H9 (cell line): Measurements from ENCODE around the gene CFAP299. TPM values are rescaled to one million over a fixed set of nuclear protein-coding genes. Genes with fewer than 3 reads are reported as not detected.

Experiments used
- DNase-seq: peaks from one replicate; pipeline ENCODE4 v3.0.0-alpha.2; 2017
- H2AFZ ChIP-seq: one replicate; pipeline ENCODE4 v1.6.1; 2013; ENCODE audit warnings: mild to moderate bottlenecking, low read length, control low read depth, moderate library complexity
- H2AK5ac ChIP-seq: 2 replicates; pipeline ENCODE4 v1.6.1; 2013; ENCODE audit warnings: low read length, control low read depth, mixed read lengths; ENCODE audit not compliant: insufficient read length
- H2BK120ac ChIP-seq: one replicate; pipeline ENCODE4 v1.6.1; 2013; ENCODE audit warnings: low read depth, mild to moderate bottlenecking, low read length, control low read depth, inconsistent platforms; ENCODE audit not compliant: poor library complexity, severe bottlenecking
- H2BK12ac ChIP-seq: 2 replicates; pipeline ENCODE4 v1.6.1; 2013; ENCODE audit warnings: low read length, control low read depth, mixed read lengths, low read depth; ENCODE audit not compliant: insufficient read length
- H2BK15ac ChIP-seq: 2 replicates; pipeline ENCODE4 v1.6.1; 2013; ENCODE audit warnings: low read depth, low read length, control low read depth
- H2BK20ac ChIP-seq: one replicate; pipeline ENCODE4 v1.6.1; 2013; ENCODE audit warnings: low read depth, mild to moderate bottlenecking, low read length, control low read depth, inconsistent platforms; ENCODE audit not compliant: poor library complexity, severe bottlenecking
- H2BK5ac ChIP-seq: 2 replicates; pipeline ENCODE4 v1.6.1; 2013; ENCODE audit warnings: low read length, control low read depth, mixed read lengths; ENCODE audit not compliant: insufficient read length
- H3K14ac ChIP-seq: 2 replicates; pipeline ENCODE4 v1.6.1; 2013; ENCODE audit warnings: low read length, control low read depth; ENCODE audit not compliant: insufficient read depth
- H3K18ac ChIP-seq: 2 replicates; pipeline ENCODE4 v1.6.1; 2013; ENCODE audit warnings: low read depth, mild to moderate bottlenecking, mixed read lengths, low read length, control low read depth; ENCODE audit not compliant: insufficient read length
- H3K23ac ChIP-seq: 2 replicates; pipeline ENCODE4 v1.6.1; 2013; ENCODE audit warnings: low read length, control low read depth, mixed read lengths, low read depth; ENCODE audit not compliant: insufficient read length
- H3K23me2 ChIP-seq: 2 replicates; pipeline ENCODE4 v1.6.1; 2013; ENCODE audit warnings: low read depth, mild to moderate bottlenecking, mixed read lengths, low read length, control low read depth; ENCODE audit not compliant: insufficient read length, poor library complexity, severe bottlenecking
- H3K27ac ChIP-seq: 2 replicates; pipeline ENCODE4 v1.5.1; 2013; ENCODE audit warnings: low read length, control low read depth, mixed read lengths, low read depth; ENCODE audit not compliant: insufficient read length
- H3K27me3 ChIP-seq: 2 replicates; pipeline ENCODE4 v1.6.1; 2013; ENCODE audit warnings: low read length, control low read depth, inconsistent platforms; ENCODE audit not compliant: insufficient read depth
- H3K4ac ChIP-seq: 2 replicates; pipeline ENCODE4 v1.6.1; 2013; ENCODE audit warnings: low read depth, mild to moderate bottlenecking, control low read depth, inconsistent platforms, low read length, moderate library complexity
- H3K4me1 ChIP-seq: 2 replicates; pipeline ENCODE4 v1.6.1; 2013; ENCODE audit warnings: low read length, control low read depth, inconsistent platforms; ENCODE audit not compliant: insufficient read depth
- H3K4me2 ChIP-seq: 2 replicates; pipeline ENCODE4 v1.6.1; 2013; ENCODE audit warnings: low read length, control low read depth, mixed read lengths; ENCODE audit not compliant: insufficient read length, insufficient read depth
- H3K56ac ChIP-seq: 2 replicates; pipeline ENCODE4 v1.6.1; 2013; ENCODE audit warnings: low read depth, mild to moderate bottlenecking, mixed read lengths, low read length, control low read depth; ENCODE audit not compliant: insufficient read length
- H3K79me1 ChIP-seq: 2 replicates; pipeline ENCODE4 v1.6.1; 2013; ENCODE audit warnings: low read depth, mild to moderate bottlenecking, moderate library complexity, low read length, control low read depth, inconsistent platforms; ENCODE audit not compliant: insufficient read depth, poor library complexity, severe bottlenecking
- H3K79me2 ChIP-seq: 2 replicates; pipeline ENCODE4 v1.6.1; 2013; ENCODE audit warnings: low read length, control low read depth, inconsistent platforms; ENCODE audit not compliant: insufficient read depth
- H3K9ac ChIP-seq: 2 replicates; pipeline ENCODE4 v1.6.1; 2013; ENCODE audit warnings: low read length, control low read depth, mixed read lengths; ENCODE audit not compliant: insufficient read length; ENCODE audit errors: extremely low read depth
- H3K9me3 ChIP-seq: one replicate; pipeline ENCODE4 v1.6.1; 2013; ENCODE audit warnings: low read depth, low read length, inconsistent platforms; ENCODE audit not compliant: control insufficient read depth
- H3T11ph ChIP-seq: one replicate; pipeline ENCODE4 v1.6.1; 2013; ENCODE audit warnings: mild to moderate bottlenecking, low read length, control low read depth, inconsistent platforms
- H4K20me1 ChIP-seq: one replicate; pipeline ENCODE4 v1.6.1; 2013; ENCODE audit not compliant: control insufficient read depth, insufficient read length, insufficient read depth
- H4K5ac ChIP-seq: 2 replicates; pipeline ENCODE4 v1.6.1; 2013; ENCODE audit warnings: low read depth, mild to moderate bottlenecking, mixed read lengths, low read length, control low read depth; ENCODE audit not compliant: insufficient read length
- H4K8ac ChIP-seq: replicated peaks from 2 replicates; pipeline ENCODE4 v1.6.1; 2013; ENCODE audit warnings: low read length, control low read depth, mixed read lengths, low read depth; ENCODE audit not compliant: insufficient read length
- H4K91ac ChIP-seq: 2 replicates; pipeline ENCODE4 v1.6.1; 2013; ENCODE audit warnings: low read depth, mild to moderate bottlenecking, moderate library complexity, mixed read lengths, low read length, control low read depth; ENCODE audit not compliant: insufficient read length
- H3K27ac Mint-ChIP-seq, 3 experiments: 2 replicates in 2 of 3; 3 replicates in 1 of 3; pipeline ENCODE4 v1.8.0; 2020 to 2021; ENCODE audit warnings: mixed read lengths in 3 of 3, mild to moderate bottlenecking in 1 of 3, moderate library complexity in 1 of 3
- H3K27me3 Mint-ChIP-seq: 2 replicates; pipeline ENCODE4 v1.8.0; 2021; ENCODE audit warnings: low read depth, mild to moderate bottlenecking, moderate library complexity, mixed read lengths
- H3K36me3 Mint-ChIP-seq, 3 experiments: 2 replicates in 2 of 3; 3 replicates in 1 of 3; pipeline ENCODE4 v1.8.0; 2020 to 2021; ENCODE audit warnings: low read depth in 3 of 3, mixed read lengths in 3 of 3; ENCODE audit not compliant: insufficient read depth in 1 of 3
- H3K4me1 Mint-ChIP-seq, 2 experiments: 2 replicates each; pipeline ENCODE4 v1.8.0; 2020; ENCODE audit warnings: mixed read lengths in 2 of 2
- H3K4me3 Mint-ChIP-seq, 2 experiments: 2 replicates in 1 of 2; 3 replicates in 1 of 2; pipeline ENCODE4 v1.8.0; 2020 to 2021; ENCODE audit warnings: mild to moderate bottlenecking in 2 of 2, mixed read lengths in 2 of 2, moderate library complexity in 1 of 2
- H3K9me3 Mint-ChIP-seq, 2 experiments: 2 replicates in 1 of 2; 3 replicates in 1 of 2; pipeline ENCODE4 v1.8.0; 2020; ENCODE audit warnings: mild to moderate bottlenecking in 2 of 2, mixed read lengths in 2 of 2, moderate library complexity in 1 of 2
- WGBS: extraction: QIAGEN DNeasy Blood & Tissue Kit; methylation state at CpG from one replicate; pipeline ENCODE4 v1.1.7; 2013; ENCODE audit warnings: missing lambda C conversion rate, low lambda C conversion rate, mixed read lengths; ENCODE audit not compliant: insufficient read length; ENCODE audit errors: extremely low coverage; 5-methylcytosine and 5-hydroxymethylcytosine counted together
- total RNA-seq: library from RNA; stranded (reverse); gene quantifications from 2 replicates; pipeline ENCODE4 v1.2.1, GENCODE V29; 2021
- TF ChIP-seq, protein P1 (sequence below): fragments of 200-600 bp; sonication (generic); conservative IDR thresholded peaks from 3 replicates; pipeline ENCODE4 v1.8.0; 2021; ENCODE audit warnings: antibody characterized with exemption, mild to moderate bottlenecking

CFAP299 gene
- total RNA-seq, 1 experiment from 2014 or later = not detected

DNA sequence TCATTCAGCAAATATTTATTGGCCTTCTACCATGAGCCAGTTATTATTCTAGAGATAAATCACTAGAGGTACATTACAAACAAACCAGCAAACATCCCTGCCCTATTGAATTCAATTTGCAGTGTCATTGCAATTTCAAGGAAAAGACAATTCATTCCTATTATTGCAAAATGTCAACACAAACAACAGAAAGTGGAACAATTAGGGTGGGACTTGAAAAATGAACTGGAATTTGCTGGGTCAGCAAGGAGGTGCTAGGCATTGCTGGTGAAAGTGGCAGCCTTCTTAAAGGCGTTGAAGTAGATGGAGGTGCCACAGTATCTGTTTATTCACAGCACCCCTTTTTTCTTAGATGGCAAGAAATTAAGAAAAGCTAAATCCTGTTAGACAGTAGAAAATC lies 470.9 kb downstream of the CFAP299 start:
- Histone ChIP-seq H3K9me3 (no peaks in the 10 kb centered on the region), H3K27ac (no peak overlapping the region), H2AK5ac (no peak overlapping the region), H3K14ac (no peak overlapping the region), H2BK5ac (no peak overlapping the region), H3K27me3 (no peaks in the 10 kb centered on the region), H3K79me1 (no peaks in the 10 kb centered on the region), H3T11ph (no peak overlapping the region), H3K4ac (no peak overlapping the region), H2BK12ac (no peak overlapping the region), H3K23ac (no peak overlapping the region), H2BK20ac (no peak overlapping the region), H3K18ac (no peak overlapping the region), H4K20me1 (no peaks in the 10 kb centered on the region), H3K56ac (no peak overlapping the region), H2BK15ac (no peak overlapping the region), H4K8ac (no peak overlapping the region), H4K91ac (no peak overlapping the region), H2AFZ (no peak overlapping the region), H2BK120ac (no peak overlapping the region), H4K5ac (no peak overlapping the region), H3K4me1 (no peaks in the 10 kb centered on the region), H3K9ac (no peak overlapping the region), H3K23me2 (no peaks in the 10 kb centered on the region), H3K4me2 (no peak overlapping the region), H3K79me2 (no peaks in the 10 kb centered on the region)
- Mint-ChIP-seq H3K36me3 (no peaks in the 10 kb centered on the region), H3K4me3 (no peak overlapping the region), H3K27me3 (no peaks in the 10 kb centered on the region), H3K27ac (no peak overlapping the region), H3K4me1 (no peaks in the 10 kb centered on the region), H3K9me3 (no peaks in the 10 kb centered on the region)
- TF ChIP-seq, protein P1, sequence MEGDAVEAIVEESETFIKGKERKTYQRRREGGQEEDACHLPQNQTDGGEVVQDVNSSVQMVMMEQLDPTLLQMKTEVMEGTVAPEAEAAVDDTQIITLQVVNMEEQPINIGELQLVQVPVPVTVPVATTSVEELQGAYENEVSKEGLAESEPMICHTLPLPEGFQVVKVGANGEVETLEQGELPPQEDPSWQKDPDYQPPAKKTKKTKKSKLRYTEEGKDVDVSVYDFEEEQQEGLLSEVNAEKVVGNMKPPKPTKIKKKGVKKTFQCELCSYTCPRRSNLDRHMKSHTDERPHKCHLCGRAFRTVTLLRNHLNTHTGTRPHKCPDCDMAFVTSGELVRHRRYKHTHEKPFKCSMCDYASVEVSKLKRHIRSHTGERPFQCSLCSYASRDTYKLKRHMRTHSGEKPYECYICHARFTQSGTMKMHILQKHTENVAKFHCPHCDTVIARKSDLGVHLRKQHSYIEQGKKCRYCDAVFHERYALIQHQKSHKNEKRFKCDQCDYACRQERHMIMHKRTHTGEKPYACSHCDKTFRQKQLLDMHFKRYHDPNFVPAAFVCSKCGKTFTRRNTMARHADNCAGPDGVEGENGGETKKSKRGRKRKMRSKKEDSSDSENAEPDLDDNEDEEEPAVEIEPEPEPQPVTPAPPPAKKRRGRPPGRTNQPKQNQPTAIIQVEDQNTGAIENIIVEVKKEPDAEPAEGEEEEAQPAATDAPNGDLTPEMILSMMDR = no peak
- WGBS = no CpG with 5 or more reads among the region's 1 CpG
- DNase-seq = no peak
